Left ventricle myocardium inferior (tissue), 1 donor: ENCODE results near the gene VSTM2L. TPM values are rescaled to one million over a fixed set of nuclear protein-coding genes. Genes with fewer than 3 reads are reported as not detected.

ENCODE experiments used
- DNase-seq: peaks from one replicate; pipeline ENCODE4 v3.0.0-alpha.2; 2020
- H3K27ac ChIP-seq: fragments of 200-600 bp; replicated peaks from 2 replicates; pipeline ENCODE4 v1.8.0; 2021
- H3K27me3 ChIP-seq: fragments of 200-600 bp; 2 replicates; pipeline ENCODE4 v1.8.0; 2021; ENCODE audit warnings: low read depth
- H3K36me3 ChIP-seq: fragments of 200-600 bp; 2 replicates; pipeline ENCODE4 v1.8.0; 2021
- H3K4me1 ChIP-seq: fragments of 200-600 bp; 2 replicates; pipeline ENCODE4 v1.8.0; 2021
- H3K4me3 ChIP-seq: fragments of 200-600 bp; 2 replicates; pipeline ENCODE4 v1.8.0; 2021; ENCODE audit warnings: mild to moderate bottlenecking, moderate library complexity
- H3K9me3 ChIP-seq: fragments of 200-600 bp; replicated peaks from 2 replicates; pipeline ENCODE4 v1.8.0; 2021
- CTCF ChIP-seq: fragments of 200-600 bp; IDR thresholded peaks from 2 replicates; pipeline ENCODE4 v1.8.0; 2021; ENCODE audit warnings: antibody characterized with exemption, mild to moderate bottlenecking, borderline replicate concordance
- intact Hi-C: fragments of 100-400 bp; cut with micrococcal nuclease; formaldehyde crosslinking; loops from one replicate; pipeline ENCODE4 v1.11.0; 2022
- total RNA-seq: library from RNA; stranded (reverse); fragmentation: NEBNext Ultra II Directional; extraction: Animal tissue kit (Norgen Biotek cat#: 25700); gene quantifications from one replicate; pipeline ENCODE4 v1.2.1, GENCODE V29; 2021
- donor health status: DM: no; HTN: yes; CAD: no; lungs with severe emphysema.

VSTM2L gene
- total RNA-seq, 1 donor from 2014 or later: 50.3 TPM

GRCh38 chr20:37879843-37880242, 23.1 kb upstream of the VSTM2L start:
- no peaks in the 10 kb centered on the region for H3K9me3 ChIP-seq
- intact Hi-C loops: no loop called here
- H3K27me3 ChIP-seq: peaks cover 22% of the 10 kb centered on the region
- H3K4me3 ChIP-seq: no peak overlapping the region
- H3K36me3 ChIP-seq: no peaks in the 10 kb centered on the region
- no peak for TF ChIP-seq CTCF
- H3K27ac ChIP-seq: no peak overlapping the region
- H3K4me1 ChIP-seq: peaks cover 57% of the 10 kb centered on the region
- DNase-seq: no peak

- Histone ChIP-seq H3K27me3 (peaks cover 31% of the 10 kb centered on the region), H3K9me3 (no peaks in the 10 kb centered on the region), H3K4me1 (peaks cover 61% of the 10 kb centered on the region), H3K4me3 (no peak overlapping the region), H3K36me3 (no peaks in the 10 kb centered on the region), H3K27ac (peak overlapping the region; percentile 54)
- no peak for TF ChIP-seq CTCF
- intact Hi-C loops: no loop called here
- DNase-seq: peak; percentile 87
Observed at GRCh38 chr20:37880726-37881591, 22.0 kb upstream of the VSTM2L start.

GRCh38 chr20:37881601-37882343, 21.2 kb upstream of the VSTM2L start:
- intact Hi-C loops: no loop called here
- no peak overlapping the region for H3K4me3 ChIP-seq
- H3K36me3 ChIP-seq: no peaks in the 10 kb centered on the region
- no peak for DNase-seq
- peaks cover 69% of the 10 kb centered on the region for H3K4me1 ChIP-seq
- no peaks in the 10 kb centered on the region for H3K9me3 ChIP-seq
- no peak for TF ChIP-seq CTCF
- no peak overlapping the region for H3K27ac ChIP-seq
- H3K27me3 ChIP-seq: peaks cover 35% of the 10 kb centered on the region

- H3K36me3 ChIP-seq: no peaks in the 10 kb centered on the region
- DNase-seq: no peak
- H3K9me3 ChIP-seq: no peaks in the 10 kb centered on the region
- no peak overlapping the region for H3K27ac ChIP-seq
- peaks cover 65% of the 10 kb centered on the region for H3K4me1 ChIP-seq
- H3K27me3 ChIP-seq: peaks cover 44% of the 10 kb centered on the region
- no peak overlapping the region for H3K4me3 ChIP-seq
- intact Hi-C loops: no loop called here
- TF ChIP-seq CTCF: no peak
Observed at GRCh38 chr20:37882961-37883712, 19.8 kb upstream of the VSTM2L start.

- peaks cover 52% of the 10 kb centered on the region for H3K4me1 ChIP-seq
- no peaks in the 10 kb centered on the region for H3K36me3 ChIP-seq
- intact Hi-C loops: no loop called here
- H3K27me3 ChIP-seq: peaks cover 47% of the 10 kb centered on the region
- no peaks in the 10 kb centered on the region for H3K9me3 ChIP-seq
- no peak for TF ChIP-seq CTCF
- no peak overlapping the region for H3K4me3 ChIP-seq
- H3K27ac ChIP-seq: no peak overlapping the region
- DNase-seq: no peak
Observed at GRCh38 chr20:37885042-37885441, 17.9 kb upstream of the VSTM2L start.
